OCI-LY1 (cell line): ENCODE results near the gene ZNF18.
A peak's percentile ranks its signal among the peaks of the same experiment; 100 is the strongest.

Experiments used
- H2AFZ ChIP-seq: fragments of 200-600 bp; sonication (generic), shearing (Covaris generic); 2 replicates; pipeline ENCODE4 v1.6.0; 2014; ENCODE audit warnings: antibody characterized with exemption, mild to moderate bottlenecking, low read length
- H3F3A ChIP-seq: fragments of 200-600 bp; sonication (generic), shearing (Covaris generic); 2 replicates; pipeline ENCODE4 v1.6.0; 2014; ENCODE audit warnings: mild to moderate bottlenecking, antibody characterized with exemption, low read length, moderate library complexity; ENCODE audit not compliant: insufficient read depth
- H3K27ac ChIP-seq: fragments of 200-600 bp; sonication (generic); 2 replicates; pipeline ENCODE4 v1.5.1; 2014; ENCODE audit warnings: low read length, mixed run types, mild to moderate bottlenecking, low read depth; ENCODE audit not compliant: poor library complexity, severe bottlenecking
- H3K27me3 ChIP-seq: fragments of 200-600 bp; sonication (generic); 2 replicates; pipeline ENCODE4 v1.6.0; 2014; ENCODE audit warnings: antibody characterized with exemption, mild to moderate bottlenecking, low read length, moderate library complexity; ENCODE audit not compliant: insufficient read depth
- H3K36me3 ChIP-seq: fragments of 200-600 bp; sonication (generic); 2 replicates; pipeline ENCODE4 v1.6.1; 2014; ENCODE audit warnings: mild to moderate bottlenecking, antibody characterized with exemption, low read length, moderate library complexity, mixed read lengths; ENCODE audit not compliant: insufficient read depth
- H3K4me1 ChIP-seq: fragments of 200-600 bp; sonication (generic); 2 replicates; pipeline ENCODE4 v1.5.1; 2014; ENCODE audit warnings: mild to moderate bottlenecking, low read length, moderate library complexity; ENCODE audit not compliant: insufficient read depth, severe bottlenecking
- H3K4me2 ChIP-seq: fragments of 200-600 bp; sonication (generic), shearing (Covaris generic); 2 replicates; pipeline ENCODE4 v1.6.1; 2014; ENCODE audit warnings: low read length
- H3K4me3 ChIP-seq: fragments of 200-600 bp; sonication (generic); 2 replicates; pipeline ENCODE4 v1.5.1; 2014; ENCODE audit warnings: low read length, low read depth, mild to moderate bottlenecking, mixed read lengths; ENCODE audit not compliant: poor library complexity, severe bottlenecking
- H3K79me2 ChIP-seq: fragments of 200-600 bp; shearing (Covaris generic); 2 replicates; pipeline ENCODE4 v1.6.1; 2016; ENCODE audit warnings: mixed run types, low read length, mixed read lengths; ENCODE audit not compliant: insufficient read depth
- H3K9ac ChIP-seq: fragments of 200-600 bp; sonication (generic), shearing (Covaris generic); 2 replicates; pipeline ENCODE4 v1.6.1; 2014; ENCODE audit warnings: mild to moderate bottlenecking, low read length, mixed read lengths
- H3K9me2 ChIP-seq: fragments of 200-600 bp; sonication (generic), shearing (Covaris generic); 2 replicates; pipeline ENCODE4 v1.6.1; 2014; ENCODE audit warnings: low read depth, mild to moderate bottlenecking, low read length, mixed read lengths
- H3K9me3 ChIP-seq: fragments of 200-600 bp; shearing (Covaris generic); 2 replicates; pipeline ENCODE4 v1.6.1; 2014; ENCODE audit warnings: low read length, mixed read lengths
- H4K20me1 ChIP-seq: fragments of 200-600 bp; sonication (generic), shearing (Covaris generic); 2 replicates; pipeline ENCODE4 v1.6.0; 2016; ENCODE audit warnings: mild to moderate bottlenecking, low read length; ENCODE audit not compliant: insufficient read depth
- CTCF ChIP-seq: fragments of 200-600 bp; sonication (generic), shearing (Covaris generic); IDR thresholded peaks from 2 replicates; pipeline ENCODE4 v1.5.1; 2017; ENCODE audit warnings: mild to moderate bottlenecking, antibody characterized with exemption, low read length, moderate library complexity, mixed read lengths
- EZH2 ChIP-seq: fragments of 200-600 bp; sonication (generic), shearing (Covaris generic); IDR thresholded peaks from 2 replicates; pipeline ENCODE4 v1.8.0; 2017; ENCODE audit warnings: borderline replicate concordance, mixed run types, mild to moderate bottlenecking, antibody characterized with exemption, low read length, moderate library complexity, mixed read lengths

Gene ZNF18

GRCh38 chr17:11940904-11941303 is 56.4 kb downstream of the ZNF18 start:
- Histone ChIP-seq H3K9ac (no peak overlapping the region), H3K9me3 (no peaks in the 10 kb centered on the region), H3K27ac (no peak overlapping the region), H3K36me3 (no peaks in the 10 kb centered on the region), H3K4me2 (no peak overlapping the region), H4K20me1 (no peaks in the 10 kb centered on the region), H3K4me3 (no peak overlapping the region), H3K27me3 (no peaks in the 10 kb centered on the region), H3K79me2 (no peaks in the 10 kb centered on the region), H3K9me2 (no peaks in the 10 kb centered on the region), H3K4me1 (no peaks in the 10 kb centered on the region), H3F3A (no peaks in the 10 kb centered on the region), H2AFZ (no peak overlapping the region)
- no peak for TF ChIP-seq EZH2
- TF ChIP-seq CTCF, result no peak

DNA sequence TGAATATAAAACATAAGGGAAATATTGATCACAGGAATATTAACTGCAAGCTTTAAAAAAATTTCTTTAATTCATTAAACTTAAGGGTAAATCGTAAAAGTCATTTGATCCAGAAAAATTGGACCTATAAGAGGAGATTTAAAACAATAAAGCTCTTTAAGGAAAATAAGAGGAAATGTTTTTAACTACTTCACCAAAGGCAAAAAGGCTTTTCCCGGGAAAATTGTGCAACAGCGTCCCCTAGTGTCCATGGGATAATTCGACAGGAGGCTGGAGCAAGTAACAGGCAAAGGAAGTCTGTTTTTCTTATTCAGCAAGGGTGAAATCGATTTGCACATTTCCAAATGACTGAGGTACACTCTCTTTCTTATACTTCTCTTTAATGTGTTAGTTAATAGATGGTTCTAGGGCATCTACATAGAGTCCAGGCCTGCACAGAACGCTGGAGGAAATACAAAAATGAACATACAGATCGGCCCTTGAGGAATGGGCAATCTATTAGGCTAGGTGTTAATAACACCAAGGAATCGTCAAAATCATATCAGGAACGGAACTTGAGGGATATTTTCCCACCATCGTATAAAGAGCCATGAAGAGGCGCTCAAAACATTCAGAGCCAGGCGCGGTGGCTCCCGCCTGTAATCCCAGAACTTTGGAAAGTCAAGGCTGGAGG is 61.4 kb downstream of the ZNF18 start:
- H3K4me2 ChIP-seq, result no peak overlapping the region
- H4K20me1 ChIP-seq, result no peaks in the 10 kb centered on the region
- H3K9ac ChIP-seq, result no peak overlapping the region

DNA sequence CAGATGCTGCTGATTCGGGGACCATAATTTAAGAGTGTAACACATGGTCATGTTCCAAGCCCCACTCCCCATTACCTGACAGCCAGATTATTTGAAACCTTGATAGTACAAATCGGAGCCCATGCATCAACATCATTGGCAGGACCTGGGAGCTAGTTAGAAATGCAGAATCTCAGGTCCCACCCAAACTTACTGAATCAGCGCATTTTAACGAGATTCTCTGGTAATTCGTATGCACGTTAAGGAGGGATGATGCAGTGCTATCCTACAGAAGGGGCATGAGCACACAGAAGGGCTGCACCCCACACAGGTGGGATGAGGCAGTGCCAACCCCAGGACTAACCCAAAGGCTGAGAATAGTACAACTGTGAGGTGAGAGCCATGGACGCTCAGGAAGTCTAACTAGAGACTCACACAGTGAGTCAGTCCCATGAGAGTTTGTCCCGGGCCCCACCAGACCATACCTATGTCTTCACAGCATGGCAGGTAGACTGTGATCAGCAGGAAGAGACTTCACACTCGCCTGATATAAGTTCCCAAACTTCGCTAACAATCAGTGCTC is 64.9 kb downstream of the ZNF18 start:
- H3F3A ChIP-seq, result no peaks in the 10 kb centered on the region
- no peaks in the 10 kb centered on the region for H4K20me1 ChIP-seq
- no peak overlapping the region for H2AFZ ChIP-seq
- no peaks in the 10 kb centered on the region for H3K79me2 ChIP-seq
- no peak overlapping the region for H3K4me2 ChIP-seq
- H3K36me3 ChIP-seq, result no peaks in the 10 kb centered on the region
- H3K27me3 ChIP-seq, result no peaks in the 10 kb centered on the region
- H3K4me1 ChIP-seq, result no peaks in the 10 kb centered on the region
- H3K9ac ChIP-seq, result no peak overlapping the region
- no peak overlapping the region for H3K27ac ChIP-seq
- H3K4me3 ChIP-seq, result no peak overlapping the region
- no peaks in the 10 kb centered on the region for H3K9me3 ChIP-seq
- no peaks in the 10 kb centered on the region for H3K9me2 ChIP-seq
- TF ChIP-seq CTCF, result no peak

More for the DNA sequence above, 61.4 kb downstream of the ZNF18 start:
- Histone ChIP-seq H2AFZ (no peak overlapping the region), H3K4me3 (no peak overlapping the region), H3K27me3 (no peaks in the 10 kb centered on the region), H3K9me3 (no peaks in the 10 kb centered on the region), H3F3A (no peaks in the 10 kb centered on the region), H3K4me1 (no peaks in the 10 kb centered on the region), H3K36me3 (no peaks in the 10 kb centered on the region), H3K79me2 (no peaks in the 10 kb centered on the region), H3K9me2 (no peaks in the 10 kb centered on the region), H3K27ac (no peak overlapping the region)
- no peak for TF ChIP-seq EZH2
- peak; percentile 91 for TF ChIP-seq CTCF
